Activated B cell treated with CpG ODN at 0.5 μM for 24 hours (primary cell): ENCODE results near the gene GRAPL. TPM values are rescaled to one million over a fixed set of nuclear protein-coding genes. Genes with fewer than 3 reads are reported as not detected.
"Not testable (repeated sequence)": the region's sequence is repeated elsewhere in the genome, so short reads cannot be mapped to it uniquely, and the experiment has no call there.

ENCODE experiments used
- ATAC-seq: fragments of 200-7000 bp; cut with Tn5 transposase; one replicate; pipeline ENCODE4 v1.10.0; 2021; ENCODE audit warnings: low read depth, mild to moderate bottlenecking, moderate library complexity
- CTCF ChIA-PET: fragments of 350-600 bp; sonication (Branson Sonifier 250); formaldehyde crosslinking; loops from one replicate; lab custom pipeline; 2021; ENCODE audit warnings: antibody characterized with exemption; lab: Charles Lee
- POLR2A ChIA-PET: fragments of 350-600 bp; sonication (Branson Sonifier 250); formaldehyde crosslinking; loops from one replicate; lab custom pipeline; 2021; ENCODE audit warnings: antibody characterized with exemption; lab: Charles Lee
- DNase-seq: peaks from one replicate; pipeline ENCODE4 v3.0.0; 2022
- H3K27ac Mint-ChIP-seq: one replicate; pipeline ENCODE4 v1.8.0; 2020; ENCODE audit warnings: mixed read lengths
- H3K27me3 Mint-ChIP-seq: one replicate; pipeline ENCODE4 v1.8.0; 2021; ENCODE audit warnings: mixed read lengths
- H3K36me3 Mint-ChIP-seq: one replicate; pipeline ENCODE4 v1.8.0; 2021; ENCODE audit warnings: low read depth, mixed read lengths
- H3K4me1 Mint-ChIP-seq: one replicate; pipeline ENCODE4 v1.8.0; 2021; ENCODE audit warnings: mixed read lengths
- H3K4me3 Mint-ChIP-seq: one replicate; pipeline ENCODE4 v1.8.0; 2020; ENCODE audit warnings: mild to moderate bottlenecking, mixed read lengths
- H3K9me3 Mint-ChIP-seq: one replicate; pipeline ENCODE4 v1.8.0; 2020; ENCODE audit warnings: mixed read lengths
- intact Hi-C: fragments of 100-400 bp; cut with micrococcal nuclease; formaldehyde crosslinking; loops from one replicate; pipeline ENCODE4 v1.15.1; 2024
- total RNA-seq: library from RNA; stranded (reverse); gene quantifications from 2 replicates; pipeline ENCODE4 v1.2.3, GENCODE V29; 2022

Gene GRAPL
- total RNA-seq, 1 donor from 2014 or later, result 59.0 TPM

DNA sequence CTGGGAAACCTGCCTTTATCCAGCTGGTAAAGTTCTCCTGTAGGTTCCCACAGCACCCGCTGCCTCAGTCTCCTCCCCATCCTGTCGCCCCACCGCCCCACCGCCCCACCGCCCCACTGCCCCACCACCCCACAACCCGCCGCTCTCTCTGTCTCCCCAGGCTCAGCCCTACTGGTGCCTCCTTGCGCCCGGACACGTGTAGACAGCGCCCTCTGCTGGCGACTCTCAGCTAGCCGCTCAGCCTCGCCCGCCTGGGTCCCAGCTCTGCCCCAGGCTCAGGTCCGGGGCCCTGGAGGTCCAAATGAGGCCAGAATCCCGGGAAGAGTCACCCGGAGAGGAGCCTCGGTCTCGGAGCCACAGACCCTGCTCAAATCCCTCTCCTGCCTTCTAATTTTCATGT, 48.0 kb downstream of the GRAPL start:
- CTCF ChIA-PET, H3K4me1 Mint-ChIP-seq, POLR2A ChIA-PET, H3K27ac Mint-ChIP-seq, H3K9me3 Mint-ChIP-seq, H3K36me3 Mint-ChIP-seq, DNase-seq, intact Hi-C loops, H3K4me3 Mint-ChIP-seq, H3K27me3 Mint-ChIP-seq: not testable (repeated sequence)
- ATAC-seq, result peak; percentile 98

GRCh38 chr17:19181040-19181875, 53.9 kb downstream of the GRAPL start:
- CTCF ChIA-PET, result not testable (repeated sequence)

DNA sequence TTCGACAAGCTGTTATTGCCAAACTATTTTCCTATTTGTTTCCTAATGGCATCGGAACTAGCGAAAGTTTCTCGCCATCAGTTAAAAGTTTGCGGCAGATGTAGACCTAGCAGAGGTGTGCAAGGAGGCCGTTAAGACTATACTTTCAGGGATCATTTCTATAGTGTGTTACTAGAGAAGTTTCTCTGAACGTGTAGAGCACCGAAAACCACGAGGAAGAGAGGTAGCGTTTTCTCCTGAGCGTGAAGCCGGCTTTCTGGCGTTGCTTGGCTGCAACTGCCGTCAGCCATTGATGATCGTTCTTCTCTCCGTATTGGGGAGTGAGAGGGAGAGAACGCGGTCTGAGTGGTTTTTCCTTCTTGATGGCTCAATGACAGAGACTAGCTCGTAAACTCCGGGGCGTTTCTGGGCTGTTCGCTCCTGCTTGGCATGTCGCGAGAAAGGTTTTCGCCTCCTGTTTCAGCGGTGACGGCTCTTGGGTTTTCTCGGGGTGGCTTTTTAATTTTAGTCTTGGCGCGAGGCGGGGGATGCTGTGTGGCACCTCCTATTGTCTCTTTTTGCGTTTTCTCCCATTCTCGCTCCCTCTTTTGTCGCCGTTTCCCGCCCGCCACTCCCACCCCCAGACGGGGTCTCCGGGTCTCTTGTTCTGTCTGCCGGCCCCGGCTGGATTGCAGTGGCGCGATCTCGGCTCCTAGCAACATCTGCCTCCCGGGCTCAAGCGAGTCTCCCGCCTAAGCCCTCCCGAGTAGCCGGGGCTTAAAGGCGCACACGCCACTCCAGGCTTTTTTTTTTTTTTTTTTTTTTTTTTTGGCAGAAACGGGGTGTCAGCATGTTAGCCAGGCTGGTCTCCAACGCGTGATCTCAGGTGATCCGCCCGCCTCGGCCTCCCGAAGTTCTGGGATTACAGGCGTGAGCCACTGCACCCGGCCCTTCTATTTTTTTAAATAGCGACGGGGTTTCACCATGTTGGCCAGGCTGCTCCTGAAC, 60.8 kb downstream of the GRAPL start:
- POLR2A ChIA-PET, H3K27me3 Mint-ChIP-seq, H3K4me1 Mint-ChIP-seq, H3K36me3 Mint-ChIP-seq, H3K4me3 Mint-ChIP-seq, H3K27ac Mint-ChIP-seq, CTCF ChIA-PET, intact Hi-C loops, H3K9me3 Mint-ChIP-seq: not testable (repeated sequence)
- DNase-seq (peak; percentile 92), ATAC-seq (peak; percentile 36)

More at GRCh38 chr17:19181040-19181875, 53.9 kb downstream of the GRAPL start:
- DNase-seq, intact Hi-C loops, H3K4me1 Mint-ChIP-seq, H3K4me3 Mint-ChIP-seq, H3K27ac Mint-ChIP-seq, H3K9me3 Mint-ChIP-seq, H3K27me3 Mint-ChIP-seq, H3K36me3 Mint-ChIP-seq, POLR2A ChIA-PET: not testable (repeated sequence)
- peak; percentile 100 for ATAC-seq

GRCh38 chr17:19188870-19189708, 61.7 kb downstream of the GRAPL start:
- H3K4me3 Mint-ChIP-seq, intact Hi-C loops, H3K4me1 Mint-ChIP-seq, DNase-seq, H3K36me3 Mint-ChIP-seq, H3K9me3 Mint-ChIP-seq, CTCF ChIA-PET, H3K27ac Mint-ChIP-seq, POLR2A ChIA-PET, H3K27me3 Mint-ChIP-seq: not testable (repeated sequence)
- peak; percentile 66 for ATAC-seq

GRCh38 chr17:19189781-19190405, 62.5 kb downstream of the GRAPL start:
- H3K4me1 Mint-ChIP-seq, H3K27me3 Mint-ChIP-seq: not testable (repeated sequence)

GRCh38 chr17:19196382-19197204, 69.2 kb downstream of the GRAPL start:
- ATAC-seq (peak; percentile 100), DNase-seq (peak; percentile 48)
- POLR2A ChIA-PET, H3K36me3 Mint-ChIP-seq, intact Hi-C loops, H3K4me1 Mint-ChIP-seq, CTCF ChIA-PET, H3K9me3 Mint-ChIP-seq, H3K27me3 Mint-ChIP-seq, H3K27ac Mint-ChIP-seq, H3K4me3 Mint-ChIP-seq: not testable (repeated sequence)

More at GRCh38 chr17:19189781-19190405, 62.5 kb downstream of the GRAPL start:
- DNase-seq, H3K27ac Mint-ChIP-seq, POLR2A ChIA-PET, CTCF ChIA-PET, ATAC-seq, H3K9me3 Mint-ChIP-seq, H3K36me3 Mint-ChIP-seq, intact Hi-C loops, H3K4me3 Mint-ChIP-seq: not testable (repeated sequence)

- ATAC-seq, result peak; percentile 99
- POLR2A ChIA-PET, CTCF ChIA-PET, H3K36me3 Mint-ChIP-seq, H3K27ac Mint-ChIP-seq, H3K9me3 Mint-ChIP-seq, H3K4me1 Mint-ChIP-seq, intact Hi-C loops, DNase-seq, H3K27me3 Mint-ChIP-seq, H3K4me3 Mint-ChIP-seq: not testable (repeated sequence)
Observed at GRCh38 chr17:19202448-19202847, 75.1 kb downstream of the GRAPL start.

GRCh38 chr17:19203429-19203828, 76.0 kb downstream of the GRAPL start:
- CTCF ChIA-PET, H3K27ac Mint-ChIP-seq, intact Hi-C loops, H3K36me3 Mint-ChIP-seq, H3K27me3 Mint-ChIP-seq, ATAC-seq, POLR2A ChIA-PET, H3K4me3 Mint-ChIP-seq, DNase-seq, H3K4me1 Mint-ChIP-seq, H3K9me3 Mint-ChIP-seq: not testable (repeated sequence)
